ENCODE data around the gene ADTRP. TPM values are rescaled to one million over a fixed set of nuclear protein-coding genes. Genes with fewer than 3 reads are reported as not detected.

Gene ADTRP
- total RNA-seq, 2 experiments from 2014 or later, result not detected

DNA sequence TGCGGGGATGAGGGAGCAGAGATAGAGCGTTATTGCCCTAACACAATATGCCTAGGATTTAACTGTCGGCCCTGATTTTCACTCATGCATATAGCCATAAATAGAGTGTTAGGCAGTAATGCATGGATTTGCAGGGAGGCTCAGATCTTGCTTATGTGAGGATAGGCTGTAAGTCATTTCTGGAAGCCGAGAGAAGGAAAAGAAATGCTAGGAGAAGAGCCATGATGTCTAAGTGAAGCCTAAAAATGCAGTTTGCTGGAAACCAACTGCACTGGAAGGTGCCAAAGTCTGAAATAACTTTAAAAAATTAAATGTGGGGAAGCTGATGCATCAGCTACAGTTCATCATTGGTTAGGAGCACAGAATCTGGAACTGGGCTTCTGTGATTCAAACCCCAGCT is 54.3 kb downstream of the ADTRP start:
- Histone ChIP-seq H2AFZ (ENCODE audit: low read length) (no peak overlapping the region), H3K4me1 (ENCODE audit: insufficient read depth, low read length, poor library complexity, severe bottlenecking) (no peaks in the 10 kb centered on the region), H3K4me2 (ENCODE audit: low read length) (no peak overlapping the region), H3K79me2 (ENCODE audit: insufficient read depth, low read depth, low read length) (no peaks in the 10 kb centered on the region), H3K9me3 (ENCODE audit: low read length) (no peaks in the 10 kb centered on the region), H3K4me3 (ENCODE audit: low read depth, low read length, poor library complexity, severe bottlenecking) (no peak overlapping the region), H3K9me2 (ENCODE audit: insufficient read depth, low read length) (no peaks in the 10 kb centered on the region), H3K27ac (ENCODE audit: low read depth, low read length, poor library complexity, severe bottlenecking) (no peak overlapping the region), H3K36me3 (ENCODE audit: insufficient read depth, low read length) (no peaks in the 10 kb centered on the region), H4K20me1 (ENCODE audit: insufficient read depth, low read length) (no peaks in the 10 kb centered on the region)
- no TSS peak for BruUV-seq (replicated peaks)
- POLR2A ChIA-PET, result no interaction called here
- CTCF ChIA-PET (ENCODE audit: unreplicated experiment), result no interaction called here
- TF ChIP-seq, protein P1, sequence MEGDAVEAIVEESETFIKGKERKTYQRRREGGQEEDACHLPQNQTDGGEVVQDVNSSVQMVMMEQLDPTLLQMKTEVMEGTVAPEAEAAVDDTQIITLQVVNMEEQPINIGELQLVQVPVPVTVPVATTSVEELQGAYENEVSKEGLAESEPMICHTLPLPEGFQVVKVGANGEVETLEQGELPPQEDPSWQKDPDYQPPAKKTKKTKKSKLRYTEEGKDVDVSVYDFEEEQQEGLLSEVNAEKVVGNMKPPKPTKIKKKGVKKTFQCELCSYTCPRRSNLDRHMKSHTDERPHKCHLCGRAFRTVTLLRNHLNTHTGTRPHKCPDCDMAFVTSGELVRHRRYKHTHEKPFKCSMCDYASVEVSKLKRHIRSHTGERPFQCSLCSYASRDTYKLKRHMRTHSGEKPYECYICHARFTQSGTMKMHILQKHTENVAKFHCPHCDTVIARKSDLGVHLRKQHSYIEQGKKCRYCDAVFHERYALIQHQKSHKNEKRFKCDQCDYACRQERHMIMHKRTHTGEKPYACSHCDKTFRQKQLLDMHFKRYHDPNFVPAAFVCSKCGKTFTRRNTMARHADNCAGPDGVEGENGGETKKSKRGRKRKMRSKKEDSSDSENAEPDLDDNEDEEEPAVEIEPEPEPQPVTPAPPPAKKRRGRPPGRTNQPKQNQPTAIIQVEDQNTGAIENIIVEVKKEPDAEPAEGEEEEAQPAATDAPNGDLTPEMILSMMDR (conservative IDR thresholded peaks at IDR 0.05; ENCODE audit: low read length), result no peak
- no peak for DNase-seq (ENCODE audit: low spot score)
- intact Hi-C loops (cut with micrococcal nuclease; ENCODE audit: unreplicated experiment), result no loop called here

DNA sequence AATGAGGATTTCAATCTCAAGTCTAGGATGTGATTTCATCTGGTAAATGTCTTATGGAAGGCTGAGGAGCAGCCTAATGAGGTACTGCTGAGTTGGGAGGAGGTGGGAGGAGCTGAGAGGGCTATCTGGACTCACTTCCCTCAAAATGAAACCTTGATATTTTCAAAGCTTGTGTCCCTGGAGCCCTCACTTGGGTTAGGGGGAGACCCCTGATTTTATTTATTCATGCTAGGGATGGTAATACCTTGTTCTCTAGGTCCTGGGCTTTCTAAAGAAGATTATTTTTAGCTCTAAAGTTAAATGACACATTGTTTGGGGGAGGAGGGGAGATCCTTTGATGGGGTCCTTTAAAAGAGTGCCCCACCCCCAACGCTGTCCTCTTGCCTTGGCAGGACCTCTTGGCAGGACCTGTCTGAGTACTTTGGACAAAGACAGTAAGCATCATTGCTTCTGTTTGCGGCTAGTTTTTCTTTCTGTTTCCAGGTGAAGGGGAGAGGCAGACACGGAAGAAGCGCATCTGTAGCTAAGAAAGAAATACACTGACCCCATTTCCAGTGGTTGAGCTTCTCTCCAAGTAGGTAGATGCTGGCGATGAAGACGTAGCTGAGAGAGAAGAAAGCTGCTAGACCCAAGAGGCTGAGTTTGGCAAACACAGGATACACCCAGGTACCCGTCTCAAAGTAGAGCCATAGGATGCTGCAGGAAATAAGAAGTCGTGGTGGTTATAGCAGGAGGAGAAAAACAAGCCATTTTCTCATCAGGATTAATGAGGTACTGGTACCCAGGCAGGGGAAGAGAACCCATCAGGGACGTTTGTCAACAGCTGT is 55.6 kb downstream of the ADTRP start:
- Histone ChIP-seq H3K36me3 (ENCODE audit: insufficient read depth, low read length) (no peaks in the 10 kb centered on the region), H3K9me3 (ENCODE audit: low read length) (no peaks in the 10 kb centered on the region), H3K27ac (ENCODE audit: low read depth, low read length, poor library complexity, severe bottlenecking) (no peak overlapping the region), H3K79me2 (ENCODE audit: insufficient read depth, low read depth, low read length) (no peaks in the 10 kb centered on the region), H3K9me2 (ENCODE audit: insufficient read depth, low read length) (no peaks in the 10 kb centered on the region), H3K4me3 (ENCODE audit: low read depth, low read length, poor library complexity, severe bottlenecking) (no peak overlapping the region), H2AFZ (ENCODE audit: low read length) (no peak overlapping the region), H4K20me1 (ENCODE audit: insufficient read depth, low read length) (no peaks in the 10 kb centered on the region), H3K4me1 (ENCODE audit: insufficient read depth, low read length, poor library complexity, severe bottlenecking) (no peaks in the 10 kb centered on the region), H3K4me2 (ENCODE audit: low read length) (no peak overlapping the region)
- no TSS peak for BruUV-seq (replicated peaks)
- DNase-seq (ENCODE audit: low spot score), result no peak
- intact Hi-C loops (cut with micrococcal nuclease; ENCODE audit: unreplicated experiment), result no loop called here
- no peak for TF ChIP-seq EZH2phosphoT487 (IDR thresholded peaks at IDR 0.05; ENCODE audit: borderline replicate concordance, low read depth, low read length)
- TF ChIP-seq, protein P1 (conservative IDR thresholded peaks at IDR 0.05; ENCODE audit: low read length), result no peak
- ChIA-PET POLR2A (interaction anchor here (0.6 kb wide), 1 partner anchor 27 kb away, joined by 5 read pairs; no protein-coding TSS in a partner anchor), CTCF (ENCODE audit: unreplicated experiment) (no interaction called here)

DNA sequence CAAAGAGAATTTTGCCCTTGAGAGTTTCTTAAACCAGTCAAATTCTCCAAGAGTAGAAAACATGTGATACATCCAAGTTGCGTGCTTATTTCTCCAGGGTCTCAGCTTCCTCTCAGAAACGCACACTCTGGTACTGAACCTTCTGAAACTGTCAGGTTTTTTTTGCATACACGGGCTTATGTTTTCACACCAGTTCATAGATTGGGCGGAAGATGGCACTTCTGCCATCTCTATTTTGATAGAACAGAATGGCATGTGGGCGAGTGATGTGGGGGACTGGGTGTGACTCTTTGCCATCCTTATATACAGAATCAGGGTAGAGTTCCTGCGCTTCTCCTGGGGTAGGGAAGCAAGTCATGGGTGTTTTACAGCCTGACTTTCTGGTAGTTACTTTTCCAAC is 56.4 kb downstream of the ADTRP start:
- BruUV-seq (replicated peaks), result no TSS peak
- Histone ChIP-seq H2AFZ (ENCODE audit: low read length) (no peak overlapping the region), H3K4me3 (ENCODE audit: low read depth, low read length, poor library complexity, severe bottlenecking) (no peak overlapping the region), H3K36me3 (ENCODE audit: insufficient read depth, low read length) (no peaks in the 10 kb centered on the region), H3K9me3 (ENCODE audit: low read length) (no peaks in the 10 kb centered on the region), H3K9me2 (ENCODE audit: insufficient read depth, low read length) (no peaks in the 10 kb centered on the region), H3K4me1 (ENCODE audit: insufficient read depth, low read length, poor library complexity, severe bottlenecking) (no peaks in the 10 kb centered on the region), H3K4me2 (ENCODE audit: low read length) (no peak overlapping the region), H3K79me2 (ENCODE audit: insufficient read depth, low read depth, low read length) (no peaks in the 10 kb centered on the region), H4K20me1 (ENCODE audit: insufficient read depth, low read length) (no peaks in the 10 kb centered on the region), H3K27ac (ENCODE audit: low read depth, low read length, poor library complexity, severe bottlenecking) (no peak overlapping the region)
- no peak for DNase-seq (ENCODE audit: low spot score)
- ChIA-PET POLR2A (interaction anchor here (0.6 to 0.7 kb wide), 2 partner anchors 592 to 1917 kb away, joined by 3 read pairs; no protein-coding TSS in a partner anchor), CTCF (ENCODE audit: unreplicated experiment) (no interaction called here)
- TF ChIP-seq, protein P1 (conservative IDR thresholded peaks at IDR 0.05; ENCODE audit: low read length), result no peak
- TF ChIP-seq EZH2phosphoT487 (IDR thresholded peaks at IDR 0.05; ENCODE audit: borderline replicate concordance, low read depth, low read length), result no peak
- intact Hi-C loops (cut with micrococcal nuclease; ENCODE audit: unreplicated experiment), result no loop called here

All from OCI-LY7 (cell line).